Caco-2 (cell line): ENCODE measurements around the gene ACYP2. TPM values are rescaled to one million over a fixed set of nuclear protein-coding genes. Genes with fewer than 3 reads are reported as not detected.

Experiments used
- BruUV-seq: library from RNA; stranded (reverse); fragments of 400-500 nt; replicated peaks from 2 replicates; lab custom pipeline; 2021; lab: Mats Ljungman, UMichigan
- CTCF ChIA-PET: fragments of 300-600 bp; sonication (Branson Sonifier 250); formaldehyde crosslinking; loops from one replicate; lab custom pipeline; 2022; ENCODE audit warnings: antibody characterized with exemption; lab: Charles Lee
- POLR2A ChIA-PET: fragments of 300-600 bp; sonication (Branson Sonifier 250); formaldehyde crosslinking; loops from one replicate; lab custom pipeline; 2022; ENCODE audit warnings: antibody characterized with exemption; lab: Charles Lee
- DNase-seq, 2 experiments: peaks; one replicate each; pipeline versions ENCODE4 v3.0.0 to v3.0.0-alpha.2; 2020 to 2022
- H3K27me3 ChIP-seq: replicated peaks from 2 replicates; pipeline ENCODE4 v1.6.0; 2011; ENCODE audit warnings: low read length; ENCODE audit not compliant: control insufficient read depth, insufficient read depth
- H3K36me3 ChIP-seq: 2 replicates; pipeline ENCODE4 v1.5.1; 2011; ENCODE audit warnings: low read length; ENCODE audit not compliant: control insufficient read depth, insufficient read depth
- H3K4me1 ChIP-seq: fragments of 250-450 bp; sonication (Bioruptor Pico); 2 replicates; pipeline ENCODE4 v1.5.1; 2020; ENCODE audit warnings: mild to moderate bottlenecking
- H3K4me3 ChIP-seq: 2 replicates; pipeline ENCODE4 v1.5.1; 2011; ENCODE audit warnings: low read depth, mild to moderate bottlenecking, control low read depth, low read length
- H3K9me3 ChIP-seq: fragments of 250-450 bp; sonication (Bioruptor Pico); 2 replicates; pipeline ENCODE4 v1.5.1; 2020; ENCODE audit warnings: mild to moderate bottlenecking, moderate library complexity
- H3K27ac Mint-ChIP-seq: one replicate; pipeline ENCODE4 v1.8.0; 2022; ENCODE audit warnings: mixed read lengths; ENCODE audit not compliant: unreplicated experiment
- H3K27me3 Mint-ChIP-seq: one replicate; pipeline ENCODE4 v1.8.0; 2022; ENCODE audit warnings: mixed read lengths; ENCODE audit not compliant: insufficient read depth, unreplicated experiment
- H3K36me3 Mint-ChIP-seq: one replicate; pipeline ENCODE4 v1.8.0; 2022; ENCODE audit warnings: mild to moderate bottlenecking, mixed read lengths; ENCODE audit not compliant: insufficient read depth, unreplicated experiment
- H3K4me1 Mint-ChIP-seq: one replicate; pipeline ENCODE4 v1.8.0; 2022; ENCODE audit warnings: low read depth, mixed read lengths; ENCODE audit not compliant: unreplicated experiment
- H3K4me3 Mint-ChIP-seq: one replicate; pipeline ENCODE4 v1.8.0; 2022; ENCODE audit warnings: mild to moderate bottlenecking, moderate library complexity, mixed read lengths; ENCODE audit not compliant: unreplicated experiment
- H3K9me3 Mint-ChIP-seq: one replicate; pipeline ENCODE4 v1.8.0; 2022; ENCODE audit warnings: mixed read lengths; ENCODE audit not compliant: unreplicated experiment
- intact Hi-C: fragments of 100-400 bp; cut with micrococcal nuclease; formaldehyde crosslinking; loops from one replicate; pipeline ENCODE4 v1.10.0; 2022; ENCODE audit not compliant: unreplicated experiment
- total RNA-seq: library from RNA; stranded (reverse); gene quantifications from 2 replicates; pipeline ENCODE4 v1.2.3, GENCODE V29; 2022
- TF ChIP-seq, protein P1 (sequence below), 2 experiments: fragments of 200-600 bp in 1 of 2; IDR thresholded peaks; 1 replicate in 1 of 2; 2 replicates in 1 of 2; pipeline versions ENCODE4 v1.5.1 to v1.8.0; 2011 to 2022; ENCODE audit warnings: antibody characterized with exemption in 1 of 2, control low read depth in 1 of 2, inconsistent platforms in 1 of 2, low read depth in 1 of 2, low read length in 1 of 2, mild to moderate bottlenecking in 1 of 2, moderate library complexity in 1 of 2; ENCODE audit not compliant: insufficient read depth in 1 of 2, severe bottlenecking in 1 of 2, unreplicated experiment in 1 of 2

Gene ACYP2
- total RNA-seq, 1 experiment from 2014 or later = 4.1 TPM

DNA sequence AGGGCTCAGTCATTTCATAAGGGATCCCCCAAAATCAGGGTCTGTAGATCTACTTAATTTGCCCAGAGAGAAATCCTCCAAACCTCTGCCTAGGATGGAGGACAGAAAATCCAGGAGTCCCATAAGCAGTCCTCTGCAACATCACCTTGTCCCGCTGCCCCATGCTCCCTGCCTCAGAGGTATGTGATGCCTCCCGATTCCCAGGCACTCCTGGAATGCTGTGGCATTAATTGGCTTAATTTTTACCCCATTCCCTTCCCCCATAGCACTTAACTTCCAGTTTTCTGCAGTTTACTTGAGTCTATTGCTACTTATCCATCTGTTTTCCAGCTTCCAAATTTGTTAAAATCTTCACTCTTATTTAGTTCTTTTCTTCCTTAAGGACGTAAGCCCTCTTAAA lies 232.2 kb downstream of the ACYP2 start:
- no peak for DNase-seq
- Mint-ChIP-seq H3K27me3 (peaks cover 11% of the 10 kb centered on the region), H3K36me3 (no peaks in the 10 kb centered on the region), H3K4me1 (no peaks in the 10 kb centered on the region), H3K4me3 (no peak overlapping the region), H3K27ac (no peak overlapping the region), H3K9me3 (no peaks in the 10 kb centered on the region)
- no TSS peak for BruUV-seq
- POLR2A ChIA-PET = no interaction called here
- CTCF ChIA-PET = no interaction called here
- Histone ChIP-seq H3K36me3 (no peaks in the 10 kb centered on the region), H3K4me3 (no peak overlapping the region), H3K27me3 (no peaks in the 10 kb centered on the region), H3K9me3 (no peaks in the 10 kb centered on the region), H3K4me1 (0 out of 2 replicates have a peak, but pooled peaks cover 4% of the 10 kb centered on the region)
- intact Hi-C loops = no loop called here
- TF ChIP-seq, protein P1, sequence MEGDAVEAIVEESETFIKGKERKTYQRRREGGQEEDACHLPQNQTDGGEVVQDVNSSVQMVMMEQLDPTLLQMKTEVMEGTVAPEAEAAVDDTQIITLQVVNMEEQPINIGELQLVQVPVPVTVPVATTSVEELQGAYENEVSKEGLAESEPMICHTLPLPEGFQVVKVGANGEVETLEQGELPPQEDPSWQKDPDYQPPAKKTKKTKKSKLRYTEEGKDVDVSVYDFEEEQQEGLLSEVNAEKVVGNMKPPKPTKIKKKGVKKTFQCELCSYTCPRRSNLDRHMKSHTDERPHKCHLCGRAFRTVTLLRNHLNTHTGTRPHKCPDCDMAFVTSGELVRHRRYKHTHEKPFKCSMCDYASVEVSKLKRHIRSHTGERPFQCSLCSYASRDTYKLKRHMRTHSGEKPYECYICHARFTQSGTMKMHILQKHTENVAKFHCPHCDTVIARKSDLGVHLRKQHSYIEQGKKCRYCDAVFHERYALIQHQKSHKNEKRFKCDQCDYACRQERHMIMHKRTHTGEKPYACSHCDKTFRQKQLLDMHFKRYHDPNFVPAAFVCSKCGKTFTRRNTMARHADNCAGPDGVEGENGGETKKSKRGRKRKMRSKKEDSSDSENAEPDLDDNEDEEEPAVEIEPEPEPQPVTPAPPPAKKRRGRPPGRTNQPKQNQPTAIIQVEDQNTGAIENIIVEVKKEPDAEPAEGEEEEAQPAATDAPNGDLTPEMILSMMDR (IDR thresholded peaks at IDR 0.05; ENCODE audit: insufficient read depth in 1 of 2, low read depth in 1 of 2, low read length in 1 of 2, severe bottlenecking in 1 of 2, unreplicated experiment in 1 of 2) = no peak

DNA sequence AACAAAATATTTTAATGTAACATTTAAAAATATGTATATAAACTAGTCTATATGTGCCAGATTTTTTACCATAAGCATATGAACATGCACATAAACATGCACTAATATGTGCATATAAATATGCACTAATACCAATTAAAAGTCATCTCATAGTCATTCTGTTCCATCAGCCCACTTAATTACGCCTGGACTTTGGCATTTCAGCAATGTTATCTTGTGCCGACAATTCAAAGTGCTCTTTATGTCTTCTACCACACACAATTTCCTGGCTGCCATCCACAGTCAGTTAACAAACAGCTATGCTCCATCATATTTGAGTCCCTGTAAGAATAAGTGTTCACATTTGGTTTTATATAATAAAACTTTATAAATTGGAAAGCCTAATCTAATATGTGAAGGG lies 233.2 kb downstream of the ACYP2 start:
- CTCF ChIA-PET = no interaction called here
- TF ChIP-seq, protein P1 (IDR thresholded peaks at IDR 0.05; ENCODE audit: insufficient read depth in 1 of 2, low read depth in 1 of 2, low read length in 1 of 2, severe bottlenecking in 1 of 2, unreplicated experiment in 1 of 2) = no peak
- Mint-ChIP-seq H3K27ac (no peak overlapping the region), H3K4me1 (no peaks in the 10 kb centered on the region), H3K4me3 (no peak overlapping the region), H3K27me3 (peaks cover 9% of the 10 kb centered on the region), H3K9me3 (no peaks in the 10 kb centered on the region), H3K36me3 (no peaks in the 10 kb centered on the region)
- H3K27me3 ChIP-seq = no peaks in the 10 kb centered on the region
- H3K36me3 ChIP-seq = no peaks in the 10 kb centered on the region
- BruUV-seq = no TSS peak
- H3K9me3 ChIP-seq = no peaks in the 10 kb centered on the region
- H3K4me3 ChIP-seq = no peak overlapping the region
- 0 out of 2 replicates have a peak, but pooled peaks cover 4% of the 10 kb centered on the region for H3K4me1 ChIP-seq
- POLR2A ChIA-PET = no interaction called here
- intact Hi-C loops = no loop called here
- no peak for DNase-seq

DNA sequence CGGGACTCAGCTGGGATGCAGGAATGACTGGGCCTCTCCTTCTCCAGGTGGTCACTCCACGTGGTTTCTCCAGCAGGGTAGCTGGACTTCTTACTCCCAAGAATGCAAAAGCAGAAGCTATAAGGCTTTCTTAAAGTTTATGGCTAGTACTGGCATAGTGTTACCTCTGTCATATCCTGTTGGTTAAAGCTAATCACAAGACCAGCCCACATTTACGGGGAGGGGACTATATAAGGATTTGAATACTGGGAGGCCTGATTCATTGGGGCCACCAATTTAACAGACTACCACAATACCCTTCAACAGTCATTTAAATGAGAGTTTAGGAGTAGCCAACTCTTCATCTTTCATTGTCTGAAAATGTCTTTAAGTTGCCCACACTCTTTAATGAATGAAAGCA lies 235.0 kb downstream of the ACYP2 start:
- Histone ChIP-seq H3K27me3 (no peaks in the 10 kb centered on the region), H3K4me3 (no peak overlapping the region), H3K9me3 (no peaks in the 10 kb centered on the region), H3K36me3 (no peaks in the 10 kb centered on the region), H3K4me1 (0 out of 2 replicates have a peak, but pooled peaks cover 4% of the 10 kb centered on the region)
- no peaks in the 10 kb centered on the region for H3K36me3 Mint-ChIP-seq
- TF ChIP-seq, protein P1 (IDR thresholded peaks at IDR 0.05; ENCODE audit: insufficient read depth in 1 of 2, low read depth in 1 of 2, low read length in 1 of 2, severe bottlenecking in 1 of 2, unreplicated experiment in 1 of 2) = no peak
- H3K27me3 Mint-ChIP-seq = peaks cover 6% of the 10 kb centered on the region
- H3K4me3 Mint-ChIP-seq = no peak overlapping the region
- no peaks in the 10 kb centered on the region for H3K4me1 Mint-ChIP-seq
- H3K27ac Mint-ChIP-seq = no peak overlapping the region
- no TSS peak for BruUV-seq
- H3K9me3 Mint-ChIP-seq = no peaks in the 10 kb centered on the region
- DNase-seq = no peak
- ChIA-PET POLR2A (no interaction called here), CTCF (no interaction called here)
- intact Hi-C loops = loop anchor here (5.0 kb wide), 1 partner anchor 173 kb away; no protein-coding TSS in a partner anchor
